Measurements from ENCODE around the gene NBPF26.
"Not testable (repeated sequence)": the region's sequence is repeated elsewhere in the genome, so short reads cannot be mapped to it uniquely, and the experiment has no call there.

DNA sequence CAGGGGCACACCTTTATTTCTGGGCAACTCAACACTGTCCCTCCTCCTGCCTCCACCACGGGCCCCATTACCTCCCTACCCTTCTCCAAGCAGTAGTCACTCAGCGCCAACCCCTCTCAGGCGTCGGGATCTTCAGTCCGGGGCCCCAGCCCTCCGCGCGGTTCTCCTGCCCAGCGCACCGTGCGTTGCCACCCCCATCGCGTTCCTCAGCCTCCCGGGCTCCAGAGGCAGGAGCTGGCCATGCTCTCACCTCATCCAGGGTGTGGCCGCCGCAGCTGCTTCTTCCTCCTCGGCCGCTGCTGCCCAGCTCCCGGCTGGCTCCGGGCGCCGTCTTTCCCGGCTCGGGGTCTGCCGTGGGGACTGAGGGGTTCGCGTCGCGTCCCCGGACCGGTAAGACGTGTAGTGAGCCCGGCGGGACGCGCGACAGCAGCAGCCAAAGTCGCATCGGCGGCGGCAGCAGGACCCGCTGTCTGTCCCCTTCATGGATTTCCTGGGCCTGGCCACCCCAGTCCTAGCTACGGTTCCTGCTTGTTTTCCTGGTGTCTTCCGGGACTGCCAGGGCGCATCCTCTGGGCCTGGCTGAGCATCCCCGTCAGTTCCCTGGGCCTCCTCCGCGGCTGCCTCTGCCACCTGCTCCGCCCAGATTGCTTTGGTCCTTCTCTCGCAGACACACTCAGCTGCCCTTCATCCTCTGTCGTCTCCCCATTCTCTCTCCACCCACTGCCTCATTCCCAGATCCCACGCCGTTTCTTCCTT lies 22.8 kb upstream of the NBPF26 start:
- not testable (repeated sequence) for TF ChIP-seq POLR2A (IDR thresholded peaks at IDR 0.05; ENCODE audit: low read length); GATA1 (IDR thresholded peaks at IDR 0.05; ENCODE audit: low read depth, low read length)
